Left ventricle myocardium inferior (tissue), 1 donor: ENCODE data around the gene FAT1. TPM values are rescaled to one million over a fixed set of nuclear protein-coding genes. Genes with fewer than 3 reads are reported as not detected.

ENCODE experiments used
- DNase-seq: peaks from one replicate; pipeline ENCODE4 v3.0.0-alpha.2; 2020
- H3K27ac ChIP-seq: fragments of 200-600 bp; replicated peaks from 2 replicates; pipeline ENCODE4 v1.8.0; 2021
- H3K27me3 ChIP-seq: fragments of 200-600 bp; 2 replicates; pipeline ENCODE4 v1.8.0; 2021; ENCODE audit warnings: low read depth
- H3K36me3 ChIP-seq: fragments of 200-600 bp; 2 replicates; pipeline ENCODE4 v1.8.0; 2021
- H3K4me1 ChIP-seq: fragments of 200-600 bp; 2 replicates; pipeline ENCODE4 v1.8.0; 2021
- H3K4me3 ChIP-seq: fragments of 200-600 bp; 2 replicates; pipeline ENCODE4 v1.8.0; 2021; ENCODE audit warnings: mild to moderate bottlenecking, moderate library complexity
- H3K9me3 ChIP-seq: fragments of 200-600 bp; replicated peaks from 2 replicates; pipeline ENCODE4 v1.8.0; 2021
- intact Hi-C: fragments of 100-400 bp; cut with micrococcal nuclease; formaldehyde crosslinking; loops from one replicate; pipeline ENCODE4 v1.11.0; 2022
- total RNA-seq: library from RNA; stranded (reverse); fragmentation: NEBNext Ultra II Directional; extraction: Animal tissue kit (Norgen Biotek cat#: 25700); gene quantifications from one replicate; pipeline ENCODE4 v1.2.1, GENCODE V29; 2021
- TF ChIP-seq, protein P1 (sequence below): fragments of 200-600 bp; IDR thresholded peaks from 2 replicates; pipeline ENCODE4 v1.8.0; 2021; ENCODE audit warnings: antibody characterized with exemption, mild to moderate bottlenecking, borderline replicate concordance
- donor health status: DM: no; HTN: yes; CAD: no; lungs with severe emphysema.

The FAT1 gene
- total RNA-seq, 1 donor from 2014 or later: 59.1 TPM

GRCh38 chr4:186602978-186603377 is 120.7 kb downstream of the FAT1 start:
- intact Hi-C loops: no loop called here
- H3K36me3 ChIP-seq: peaks cover 88% of the 10 kb centered on the region
- no peak for DNase-seq
- H3K4me1 ChIP-seq: no peaks in the 10 kb centered on the region
- H3K4me3 ChIP-seq: no peak overlapping the region
- no peak overlapping the region for H3K27ac ChIP-seq
- TF ChIP-seq, protein P1, sequence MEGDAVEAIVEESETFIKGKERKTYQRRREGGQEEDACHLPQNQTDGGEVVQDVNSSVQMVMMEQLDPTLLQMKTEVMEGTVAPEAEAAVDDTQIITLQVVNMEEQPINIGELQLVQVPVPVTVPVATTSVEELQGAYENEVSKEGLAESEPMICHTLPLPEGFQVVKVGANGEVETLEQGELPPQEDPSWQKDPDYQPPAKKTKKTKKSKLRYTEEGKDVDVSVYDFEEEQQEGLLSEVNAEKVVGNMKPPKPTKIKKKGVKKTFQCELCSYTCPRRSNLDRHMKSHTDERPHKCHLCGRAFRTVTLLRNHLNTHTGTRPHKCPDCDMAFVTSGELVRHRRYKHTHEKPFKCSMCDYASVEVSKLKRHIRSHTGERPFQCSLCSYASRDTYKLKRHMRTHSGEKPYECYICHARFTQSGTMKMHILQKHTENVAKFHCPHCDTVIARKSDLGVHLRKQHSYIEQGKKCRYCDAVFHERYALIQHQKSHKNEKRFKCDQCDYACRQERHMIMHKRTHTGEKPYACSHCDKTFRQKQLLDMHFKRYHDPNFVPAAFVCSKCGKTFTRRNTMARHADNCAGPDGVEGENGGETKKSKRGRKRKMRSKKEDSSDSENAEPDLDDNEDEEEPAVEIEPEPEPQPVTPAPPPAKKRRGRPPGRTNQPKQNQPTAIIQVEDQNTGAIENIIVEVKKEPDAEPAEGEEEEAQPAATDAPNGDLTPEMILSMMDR: no peak
- no peaks in the 10 kb centered on the region for H3K9me3 ChIP-seq
- H3K27me3 ChIP-seq: no peaks in the 10 kb centered on the region

DNA sequence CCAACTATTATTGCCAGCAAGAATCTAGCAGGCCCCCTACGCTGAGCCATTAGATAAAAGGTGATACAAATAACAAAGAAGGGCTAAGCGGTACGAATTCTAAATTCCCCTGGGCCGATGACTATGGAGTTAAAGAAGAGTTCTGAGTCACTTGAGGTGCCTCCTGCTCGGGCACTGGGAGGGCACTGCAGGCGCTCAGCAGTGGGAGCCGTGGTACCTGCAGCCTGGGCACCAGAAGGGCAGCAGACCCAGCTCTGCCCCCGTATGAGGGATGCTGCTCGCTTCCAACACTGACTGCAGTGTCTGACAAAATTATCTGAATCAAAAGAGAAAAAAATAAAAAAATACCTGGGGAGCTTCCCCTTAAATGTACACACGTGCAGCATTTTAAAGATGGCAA is 124.2 kb downstream of the FAT1 start:
- TF ChIP-seq, protein P1: no peak
- peaks cover 93% of the 10 kb centered on the region for H3K36me3 ChIP-seq
- no peaks in the 10 kb centered on the region for H3K27me3 ChIP-seq
- H3K4me3 ChIP-seq: no peak overlapping the region
- no peaks in the 10 kb centered on the region for H3K4me1 ChIP-seq
- H3K9me3 ChIP-seq: no peaks in the 10 kb centered on the region
- intact Hi-C loops: no loop called here
- DNase-seq: no peak
- no peak overlapping the region for H3K27ac ChIP-seq

DNA sequence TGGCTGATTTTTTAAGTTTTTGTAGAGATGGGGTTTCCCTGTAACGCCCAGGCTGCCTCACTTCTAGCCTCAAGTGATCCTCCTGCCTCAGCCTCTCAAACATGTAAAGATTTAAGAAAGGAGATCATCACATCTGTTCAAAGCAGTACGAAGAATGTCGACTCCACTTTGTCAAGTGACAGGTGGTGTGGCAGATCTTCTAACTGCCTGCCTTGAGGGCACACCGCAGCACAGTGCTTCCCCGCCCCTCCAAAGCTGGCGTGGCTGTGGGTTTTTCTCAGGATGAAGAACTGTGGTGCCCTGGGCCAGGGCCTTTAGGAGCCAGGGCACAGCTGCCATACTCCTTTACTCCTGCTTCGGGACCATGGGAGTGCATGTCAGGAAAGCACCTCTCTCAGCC is 125.0 kb downstream of the FAT1 start:
- H3K4me1 ChIP-seq: no peaks in the 10 kb centered on the region
- no peak overlapping the region for H3K27ac ChIP-seq
- no peak overlapping the region for H3K4me3 ChIP-seq
- TF ChIP-seq, protein P1: no peak
- H3K36me3 ChIP-seq: peaks cover 93% of the 10 kb centered on the region
- intact Hi-C loops: no loop called here
- no peaks in the 10 kb centered on the region for H3K9me3 ChIP-seq
- no peaks in the 10 kb centered on the region for H3K27me3 ChIP-seq
- no peak for DNase-seq

DNA sequence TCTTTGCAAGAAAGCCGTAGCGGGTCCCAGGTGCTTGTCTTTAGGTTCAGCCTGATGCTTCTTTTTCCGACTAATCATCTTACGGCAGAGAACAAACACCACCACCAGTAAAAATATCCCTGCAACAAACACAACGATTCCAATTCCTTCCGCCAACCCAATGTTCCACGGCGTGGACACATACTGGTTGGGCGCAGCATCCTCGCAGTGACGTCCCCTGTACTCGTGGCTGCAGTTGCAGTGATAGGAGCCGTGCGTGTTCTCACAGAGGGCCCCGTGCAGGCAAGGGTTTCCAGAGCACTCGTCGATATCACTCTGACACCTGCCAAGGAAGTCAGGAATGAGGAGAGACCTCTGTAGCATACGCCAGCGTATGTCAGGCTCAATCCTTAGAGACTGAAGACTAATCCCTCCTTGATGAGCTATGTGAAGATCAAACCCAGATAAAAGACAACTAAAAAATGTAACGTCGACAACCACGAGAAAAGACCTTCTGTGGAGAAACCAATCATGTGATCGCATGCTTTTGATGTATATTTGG is 126.7 kb downstream of the FAT1 start:
- Histone ChIP-seq H3K4me1 (no peaks in the 10 kb centered on the region), H3K27me3 (no peaks in the 10 kb centered on the region), H3K9me3 (no peaks in the 10 kb centered on the region), H3K27ac (no peak overlapping the region), H3K4me3 (no peak overlapping the region), H3K36me3 (peaks cover 89% of the 10 kb centered on the region)
- intact Hi-C loops: no loop called here
- DNase-seq: no peak
- TF ChIP-seq, protein P1: no peak

- intact Hi-C loops: no loop called here
- no peaks in the 10 kb centered on the region for H3K27me3 ChIP-seq
- no peak overlapping the region for H3K27ac ChIP-seq
- H3K9me3 ChIP-seq: no peaks in the 10 kb centered on the region
- TF ChIP-seq, protein P1: no peak
- no peak overlapping the region for H3K4me3 ChIP-seq
- H3K36me3 ChIP-seq: peaks cover 88% of the 10 kb centered on the region
- no peaks in the 10 kb centered on the region for H3K4me1 ChIP-seq
- DNase-seq: no peak
Observed at GRCh38 chr4:186596346-186596745, 127.3 kb downstream of the FAT1 start.
